Measurements from ENCODE around the gene SDK1. TPM values are rescaled to one million over a fixed set of nuclear protein-coding genes. Genes with fewer than 3 reads are reported as not detected.
"Not testable (repeated sequence)": the region's sequence is repeated elsewhere in the genome, so short reads cannot be mapped to it uniquely, and the experiment has no call there.

The SDK1 gene
- total RNA-seq, 1 donor, result 0.27 TPM

- no peak overlapping the region for H3K4me3 ChIP-seq (ENCODE audit: low read depth, low read length)
- no peak for TF ChIP-seq CTCF (IDR thresholded peaks at IDR 0.05; ENCODE audit: insufficient read depth, low read length)
- no peak for DNase-seq (ENCODE audit: low read depth)
Measured at GRCh38 chr7:4084271-4084670, 783.2 kb downstream of the SDK1 start.

GRCh38 chr7:4085937-4086691, 785.1 kb downstream of the SDK1 start:
- H3K4me3 ChIP-seq (ENCODE audit: low read depth, low read length), result no peak overlapping the region
- no peak for TF ChIP-seq CTCF (IDR thresholded peaks at IDR 0.05; ENCODE audit: insufficient read depth, low read length)
- DNase-seq (ENCODE audit: low read depth), result no peak

GRCh38 chr7:4086723-4087122, 785.7 kb downstream of the SDK1 start:
- TF ChIP-seq CTCF (IDR thresholded peaks at IDR 0.05; ENCODE audit: insufficient read depth, low read length), result no peak
- no peak overlapping the region for H3K4me3 ChIP-seq (ENCODE audit: low read depth, low read length)
- no peak for DNase-seq (ENCODE audit: low read depth)

GRCh38 chr7:4091767-4092166, 790.7 kb downstream of the SDK1 start:
- TF ChIP-seq CTCF (IDR thresholded peaks at IDR 0.05; ENCODE audit: insufficient read depth, low read length), result no peak
- no peak overlapping the region for H3K4me3 ChIP-seq (ENCODE audit: low read depth, low read length)
- DNase-seq (ENCODE audit: low read depth), result no peak

- no peak overlapping the region for H3K4me3 ChIP-seq (ENCODE audit: low read depth, low read length)
- no peak for DNase-seq (ENCODE audit: low read depth)
- TF ChIP-seq CTCF (IDR thresholded peaks at IDR 0.05; ENCODE audit: insufficient read depth, low read length), result no peak
Measured at GRCh38 chr7:4093035-4093434, 792.0 kb downstream of the SDK1 start.

- no peak overlapping the region for H3K4me3 ChIP-seq (ENCODE audit: low read depth, low read length)
- no peak for DNase-seq (ENCODE audit: low read depth)
- no peak for TF ChIP-seq CTCF (IDR thresholded peaks at IDR 0.05; ENCODE audit: insufficient read depth, low read length)
Measured at GRCh38 chr7:4093483-4093882, 792.4 kb downstream of the SDK1 start.

GRCh38 chr7:4094158-4094557, 793.1 kb downstream of the SDK1 start:
- DNase-seq (ENCODE audit: low read depth); H3K4me3 ChIP-seq (ENCODE audit: low read depth, low read length): not testable (repeated sequence)

Measured in fibroblast of the aortic adventitia (primary cell).